ENCODE results near the gene COL2A1.

The COL2A1 gene

DNA sequence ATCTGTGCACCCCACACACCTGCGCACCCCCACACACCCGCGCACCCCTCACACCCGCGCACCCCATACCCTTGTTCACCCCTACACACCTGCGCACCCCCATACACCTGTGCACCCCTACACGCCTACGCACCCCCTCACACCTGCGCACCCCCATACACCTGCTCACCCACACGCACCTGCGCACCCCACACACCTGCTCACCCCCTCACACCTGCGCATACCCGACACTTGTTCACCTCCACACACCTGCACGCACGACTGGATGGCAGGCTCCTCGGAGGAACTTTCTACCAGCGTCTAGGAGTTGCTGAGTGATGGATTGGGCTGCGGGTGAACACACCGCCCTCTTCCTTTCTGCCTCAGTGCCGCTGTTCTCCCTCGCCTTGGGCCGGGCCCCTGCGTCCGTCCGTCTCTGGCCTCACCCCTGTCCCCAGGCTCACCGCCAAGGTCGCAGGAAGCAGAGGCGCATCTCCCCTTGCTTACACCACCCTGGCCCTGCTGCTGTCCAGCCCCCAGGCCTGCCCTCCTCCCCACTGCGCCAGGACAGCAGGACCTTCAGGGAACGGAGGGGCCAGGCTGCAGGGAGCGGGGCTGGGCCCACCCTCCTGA, 61.6 kb downstream of the COL2A1 start:
- DNase-seq, result no peak

- no peak for DNase-seq
Measured at GRCh38 chr12:47941871-47942613, 62.2 kb downstream of the COL2A1 start.

DNA sequence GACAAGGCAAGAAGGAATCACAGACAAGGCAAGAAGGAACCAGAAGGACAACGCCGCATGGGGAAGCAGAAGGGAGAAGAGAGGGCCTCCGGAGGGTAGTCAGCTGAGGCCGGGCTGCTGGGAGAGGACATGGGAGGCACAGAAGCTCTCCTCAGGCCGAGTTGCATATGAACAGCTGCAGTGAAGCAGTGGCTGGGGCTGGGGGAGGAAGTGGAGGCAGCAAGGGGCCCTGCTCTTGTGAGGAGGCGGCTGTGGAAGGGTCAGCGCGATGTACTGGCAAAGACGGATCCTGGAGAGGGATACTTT, 62.8 kb downstream of the COL2A1 start:
- no peak for DNase-seq

GRCh38 chr12:47940773-47941474, 63.4 kb downstream of the COL2A1 start:
- no peak for DNase-seq

GRCh38 chr12:47939009-47939601, 65.2 kb downstream of the COL2A1 start:
- no peak for DNase-seq

GRCh38 chr12:47938594-47938993, 65.7 kb downstream of the COL2A1 start:
- DNase-seq, result no peak

DNA sequence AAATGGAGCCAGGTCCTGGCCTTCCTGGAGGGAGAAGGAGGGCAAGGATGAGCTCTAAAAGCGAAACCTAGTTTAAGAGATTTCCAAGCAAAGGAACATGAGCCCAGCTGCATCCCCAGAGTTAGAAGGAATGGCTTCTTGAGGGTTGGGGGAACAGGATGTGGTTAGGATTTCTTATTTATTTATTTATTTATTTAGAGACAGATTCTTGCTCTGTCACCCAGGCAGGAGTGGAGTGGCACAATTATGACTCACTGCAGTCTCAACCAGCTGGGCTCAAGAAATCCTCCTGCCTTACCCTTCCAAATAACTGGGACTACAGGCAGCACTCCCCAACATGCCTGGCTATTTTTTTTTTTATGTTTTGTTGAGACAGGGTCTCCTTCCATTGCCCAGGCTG, 66.2 kb downstream of the COL2A1 start:
- DNase-seq, result no peak

GRCh38 chr12:47935184-47935583, 69.1 kb downstream of the COL2A1 start:
- DNase-seq, result no peak

DNA sequence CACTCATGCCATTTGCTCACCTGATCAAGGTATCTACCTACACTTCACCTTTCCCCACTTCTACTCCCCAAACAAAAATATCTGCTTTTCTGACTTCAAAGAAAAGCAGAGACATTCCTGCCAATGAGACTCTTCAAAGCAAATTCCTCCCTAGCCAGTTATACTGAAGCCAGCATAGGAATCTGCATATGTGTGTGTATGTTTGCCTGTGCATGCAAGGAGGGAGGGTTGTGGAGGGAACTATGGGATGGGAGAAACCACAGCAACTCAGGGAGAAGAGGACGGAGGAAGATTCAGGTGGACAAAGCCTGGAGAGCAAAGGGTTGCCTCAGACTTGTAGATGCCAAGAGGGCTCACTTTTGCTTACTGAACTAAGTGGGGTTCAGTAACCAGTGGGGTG, 73.1 kb downstream of the COL2A1 start:
- DNase-seq, result no peak

- DNase-seq, result no peak
Measured at GRCh38 chr12:47930634-47931033, 73.6 kb downstream of the COL2A1 start.

DNA sequence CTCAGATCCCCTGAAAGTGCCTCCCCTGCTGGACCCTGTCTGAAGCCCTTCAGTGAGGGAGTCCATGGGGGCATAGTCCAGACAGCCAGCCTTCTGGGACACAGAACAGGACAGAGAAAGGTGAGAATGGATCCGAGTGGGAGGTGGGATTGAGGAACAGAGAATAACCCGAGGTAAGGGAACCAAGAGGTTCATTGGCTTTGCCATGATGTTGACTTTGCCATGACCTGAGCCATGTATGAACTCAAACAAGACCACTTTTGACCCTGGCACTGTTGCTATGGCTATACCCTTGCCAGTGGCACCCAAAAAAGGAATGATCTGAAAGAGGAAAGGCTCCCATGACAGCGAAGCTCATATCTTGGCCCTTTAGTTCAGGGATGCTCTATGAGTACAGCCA, 76.9 kb downstream of the COL2A1 start:
- no peak for DNase-seq

Measured in NCI-H1436 treated with DMSO at 0.1 percent for 48 hours (cell line).